SW480 (cell line): ENCODE results near the gene CXCL12.

ENCODE experiments used
- DNase-seq: peaks from one replicate; pipeline ENCODE4 v3.0.0-alpha.2; 2016; ENCODE audit warnings: low spot score

Gene CXCL12

DNA sequence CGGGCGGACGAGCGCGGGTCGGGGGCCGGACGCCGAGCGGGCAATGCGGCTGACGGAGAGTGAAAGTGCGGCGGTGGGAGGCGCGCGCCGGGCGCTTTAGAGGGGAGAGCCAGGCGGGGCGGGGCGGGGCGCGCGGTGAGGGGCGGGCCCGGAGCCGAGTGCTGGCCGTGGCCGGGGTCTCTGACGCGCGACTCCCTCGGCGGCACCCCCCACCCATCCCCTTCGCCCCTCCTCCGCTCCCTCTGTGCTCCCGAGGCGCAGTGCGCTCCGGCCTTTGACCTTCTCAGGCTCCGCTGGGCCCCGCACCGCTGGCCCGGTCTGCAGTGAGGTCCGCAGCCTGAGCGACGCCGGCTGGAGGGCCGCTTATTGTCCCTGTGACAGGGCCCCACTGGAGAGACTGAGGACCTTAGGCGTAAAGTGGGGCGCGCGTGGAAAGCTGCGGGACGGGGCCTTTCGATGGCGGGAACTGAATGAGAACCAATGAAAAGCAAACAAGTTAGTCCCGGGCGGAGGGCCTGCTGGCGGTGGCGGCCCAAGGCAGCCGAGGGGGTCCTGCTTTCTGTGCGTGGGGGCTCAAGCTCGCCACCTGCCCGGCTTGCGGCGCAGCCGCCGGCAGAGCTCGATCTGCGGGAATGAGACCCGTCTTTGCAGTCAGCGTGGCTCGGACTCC lies at the start of gene CXCL12:
Gene CXCL12, minus strand, starts transcription at position 72 of the 670 bp plus-strand sequence. CDS start 92 bp downstream, outside the sequence.
- no peak for DNase-seq

DNA sequence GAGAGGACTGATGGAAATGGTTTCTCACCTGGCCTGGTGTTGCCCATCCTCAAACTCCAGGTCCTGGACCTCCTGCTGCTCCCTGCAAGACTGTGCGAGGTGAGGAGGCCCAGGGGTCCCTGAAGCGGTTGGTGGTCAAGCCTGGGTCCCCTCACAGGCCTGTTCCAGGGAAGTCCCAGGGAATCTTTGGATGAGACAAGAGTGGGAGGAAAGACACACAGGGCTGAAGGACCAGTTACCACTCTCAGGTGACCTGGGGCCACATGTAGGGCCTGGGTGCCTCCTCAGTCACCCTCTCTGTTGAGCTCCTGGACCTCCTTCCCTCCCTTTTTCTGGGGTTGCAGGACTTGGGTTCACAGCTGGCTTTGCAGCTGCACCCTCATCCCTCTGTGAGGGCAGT lies 42.6 kb upstream of the CXCL12 start:
- no peak for DNase-seq

DNA sequence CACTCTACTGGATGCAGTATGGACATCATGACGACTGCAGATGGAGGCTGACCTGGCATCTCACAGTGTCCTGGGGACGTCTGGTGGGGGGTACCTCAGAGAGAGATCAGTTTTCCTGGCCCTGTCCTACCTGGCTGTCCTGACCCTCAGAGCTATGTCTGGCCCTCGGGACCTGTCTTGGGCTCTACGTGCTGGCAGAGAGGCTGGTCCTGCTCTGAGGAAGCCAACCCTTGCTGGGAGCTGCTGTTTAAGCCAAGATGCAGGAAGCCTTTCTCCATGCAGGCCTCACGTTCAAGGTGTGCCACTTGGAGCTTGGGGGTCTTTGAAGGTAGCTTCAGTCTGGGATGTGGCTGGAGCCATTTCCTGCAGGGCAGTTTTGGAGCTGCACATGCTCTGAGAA lies 42.1 kb upstream of the CXCL12 start:
- DNase-seq = no peak

GRCh38 chr10:44426247-44427034 lies 41.5 kb upstream of the CXCL12 start:
- DNase-seq = no peak

GRCh38 chr10:44425466-44425865 lies 40.6 kb upstream of the CXCL12 start:
- DNase-seq = no peak

DNA sequence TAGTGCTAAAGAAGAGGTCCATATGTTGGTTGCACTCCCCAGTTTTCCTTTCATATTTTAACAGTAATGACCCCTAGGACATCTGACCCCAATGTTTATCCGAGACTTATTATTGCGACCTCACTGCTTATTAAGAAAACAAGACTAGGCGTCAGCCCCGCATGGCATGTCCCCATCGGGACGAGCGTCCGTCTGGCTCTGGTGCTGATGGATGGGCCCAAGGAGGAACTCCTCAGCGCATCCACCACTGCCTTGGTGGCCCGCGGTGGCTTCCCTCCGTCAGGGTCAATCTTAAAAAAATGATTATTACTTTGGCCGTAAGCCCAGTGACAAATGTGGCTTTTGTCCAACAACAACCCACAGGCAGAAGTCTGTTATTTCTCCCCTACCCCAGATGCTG lies 40.1 kb upstream of the CXCL12 start:
- DNase-seq = no peak

DNA sequence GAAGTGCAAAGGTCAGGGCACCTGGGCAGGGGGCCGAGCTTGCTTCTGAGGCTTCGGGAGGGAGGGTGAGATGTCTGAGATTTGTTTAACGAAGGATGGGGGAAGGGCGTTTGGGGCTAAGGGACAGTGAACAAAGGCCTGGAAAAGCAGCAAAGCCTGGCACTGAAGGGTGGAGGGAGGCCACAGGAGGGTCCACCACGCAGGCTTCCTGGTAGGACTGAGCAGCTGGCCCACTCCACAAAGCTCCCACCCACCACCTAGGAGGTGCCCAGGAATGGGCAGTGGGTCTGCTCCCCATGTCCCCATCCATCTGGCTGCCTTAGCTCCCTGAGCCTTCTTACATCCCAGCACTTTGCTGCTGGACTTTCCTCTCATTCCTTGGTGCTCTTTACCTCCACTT lies 39.4 kb upstream of the CXCL12 start:
- DNase-seq = no peak

GRCh38 chr10:44422570-44423101 lies 37.7 kb upstream of the CXCL12 start:
- DNase-seq = no peak

DNA sequence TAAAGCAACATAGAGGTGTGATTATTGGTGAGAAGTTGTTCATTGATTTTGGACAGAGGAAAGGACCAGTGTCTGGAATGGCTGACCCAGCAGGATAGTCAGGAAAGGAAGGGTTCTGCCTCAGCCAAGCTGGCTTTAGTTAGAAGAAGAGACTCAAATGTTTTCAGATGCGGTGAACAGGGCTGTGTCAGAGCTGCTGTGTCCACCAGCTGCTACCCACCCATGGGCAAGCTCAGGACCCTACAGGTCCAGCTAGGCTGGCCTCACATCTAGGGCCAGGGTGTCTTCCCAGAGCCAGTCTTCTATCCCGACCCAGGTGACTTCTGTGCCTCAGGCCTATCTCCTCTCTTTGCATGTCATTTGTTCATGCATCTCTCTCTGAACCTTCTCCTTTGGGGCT lies 37.3 kb upstream of the CXCL12 start:
- DNase-seq = no peak

DNA sequence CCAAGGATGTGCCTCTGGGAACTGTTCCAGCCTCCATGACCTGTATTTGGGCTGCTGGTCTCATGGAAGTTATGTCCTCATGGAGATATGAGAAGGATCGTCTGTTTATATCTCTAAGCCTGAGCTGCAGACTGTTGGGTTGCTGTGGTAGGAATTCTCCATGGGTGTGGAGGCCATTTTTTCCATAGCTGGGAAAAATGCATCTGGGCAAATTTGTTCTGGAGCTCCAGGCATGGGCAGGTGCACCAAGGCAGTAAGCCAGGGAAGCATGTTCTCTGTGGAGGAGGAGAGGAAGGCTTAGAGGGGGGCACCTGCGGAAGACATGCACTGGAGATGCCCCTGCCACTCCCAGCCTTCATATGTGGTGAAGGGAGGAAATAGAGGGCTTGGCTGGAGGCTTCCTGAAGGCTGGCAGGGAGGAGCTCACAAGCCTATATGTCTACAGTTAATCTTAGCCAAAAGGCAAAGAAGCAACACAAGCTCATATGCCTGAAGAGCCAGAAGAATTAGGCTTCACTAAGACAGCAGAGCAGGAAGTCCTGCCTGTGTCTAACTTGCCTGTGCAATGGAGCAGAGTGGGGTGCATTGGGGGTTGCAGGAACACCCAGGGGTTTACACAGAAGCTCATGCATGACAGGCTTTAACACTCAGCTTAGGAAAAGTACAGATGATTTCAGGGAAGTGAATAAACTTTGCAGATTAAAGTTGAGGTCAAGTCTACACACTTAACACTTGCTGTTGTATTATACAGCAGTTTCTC lies 35.1 kb upstream of the CXCL12 start:
- no peak for DNase-seq

GRCh38 chr10:44418637-44419036 lies 33.7 kb upstream of the CXCL12 start:
- no peak for DNase-seq

- DNase-seq = no peak
Observed at GRCh38 chr10:44417761-44418160, 32.9 kb upstream of the CXCL12 start.

- no peak for DNase-seq
Observed at GRCh38 chr10:44416936-44417335, 32.0 kb upstream of the CXCL12 start.

- no peak for DNase-seq
Observed at GRCh38 chr10:44416021-44416771, 31.3 kb upstream of the CXCL12 start.

DNA sequence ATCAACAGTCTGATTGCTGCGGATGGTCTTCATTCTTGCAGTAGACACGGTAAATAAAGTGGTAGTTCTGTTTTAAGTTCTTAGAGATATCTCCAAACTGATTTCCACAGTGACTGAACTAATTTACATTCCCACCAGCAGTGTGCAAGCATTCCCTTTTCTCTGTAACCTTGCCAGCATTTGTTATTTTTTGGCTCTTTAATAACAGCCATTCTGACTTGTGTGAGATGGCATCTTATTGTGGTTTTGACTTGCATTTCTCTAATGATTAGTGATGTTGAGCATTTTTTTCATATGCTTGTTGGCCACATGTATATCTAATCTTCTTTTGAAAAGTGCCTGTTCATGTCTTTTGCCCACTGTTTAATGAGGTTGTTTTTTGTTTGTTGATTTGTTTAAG lies 30.2 kb upstream of the CXCL12 start:
- no peak for DNase-seq

DNA sequence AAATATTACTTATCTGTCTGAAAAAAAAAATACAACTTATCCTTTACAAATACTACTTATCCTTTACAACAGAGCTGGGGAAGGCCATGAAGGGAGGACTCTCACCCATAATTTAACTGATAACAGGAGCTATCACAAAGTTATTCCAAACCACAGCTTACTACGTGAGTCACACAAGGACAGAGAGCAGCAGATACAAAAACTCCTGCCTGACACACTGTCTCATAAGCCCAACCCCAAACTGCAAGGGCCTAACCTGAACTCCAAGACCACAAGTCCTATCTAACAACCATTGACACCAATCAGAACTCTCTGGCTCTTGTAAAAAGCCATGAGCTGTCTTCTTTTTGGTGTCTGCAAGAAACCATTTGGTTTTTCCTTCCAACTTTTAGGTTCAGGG lies 28.5 kb upstream of the CXCL12 start:
- DNase-seq = no peak

DNA sequence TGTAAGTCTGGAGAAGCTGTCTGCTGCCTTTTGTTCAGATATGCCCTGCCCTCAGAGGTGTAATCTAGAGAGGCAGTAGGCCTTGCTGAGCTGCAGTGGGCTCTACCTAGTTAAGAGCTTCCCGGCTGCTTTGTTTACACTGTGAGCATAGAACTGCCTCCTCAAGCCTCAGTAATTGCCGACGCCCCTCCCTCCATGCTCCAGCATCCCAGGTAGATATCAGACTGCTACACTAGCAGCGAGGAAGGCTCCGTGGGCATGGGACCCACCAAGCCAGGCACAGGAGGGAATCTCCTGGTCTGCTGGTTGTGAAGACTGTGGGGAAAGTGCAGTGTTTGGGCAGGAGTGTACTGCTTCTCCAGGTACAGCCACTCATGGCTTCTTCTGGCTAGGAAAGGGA lies 26.4 kb upstream of the CXCL12 start:
- no peak for DNase-seq

- no peak for DNase-seq
Observed at GRCh38 chr10:44404741-44405437, 20.0 kb upstream of the CXCL12 start.

DNA sequence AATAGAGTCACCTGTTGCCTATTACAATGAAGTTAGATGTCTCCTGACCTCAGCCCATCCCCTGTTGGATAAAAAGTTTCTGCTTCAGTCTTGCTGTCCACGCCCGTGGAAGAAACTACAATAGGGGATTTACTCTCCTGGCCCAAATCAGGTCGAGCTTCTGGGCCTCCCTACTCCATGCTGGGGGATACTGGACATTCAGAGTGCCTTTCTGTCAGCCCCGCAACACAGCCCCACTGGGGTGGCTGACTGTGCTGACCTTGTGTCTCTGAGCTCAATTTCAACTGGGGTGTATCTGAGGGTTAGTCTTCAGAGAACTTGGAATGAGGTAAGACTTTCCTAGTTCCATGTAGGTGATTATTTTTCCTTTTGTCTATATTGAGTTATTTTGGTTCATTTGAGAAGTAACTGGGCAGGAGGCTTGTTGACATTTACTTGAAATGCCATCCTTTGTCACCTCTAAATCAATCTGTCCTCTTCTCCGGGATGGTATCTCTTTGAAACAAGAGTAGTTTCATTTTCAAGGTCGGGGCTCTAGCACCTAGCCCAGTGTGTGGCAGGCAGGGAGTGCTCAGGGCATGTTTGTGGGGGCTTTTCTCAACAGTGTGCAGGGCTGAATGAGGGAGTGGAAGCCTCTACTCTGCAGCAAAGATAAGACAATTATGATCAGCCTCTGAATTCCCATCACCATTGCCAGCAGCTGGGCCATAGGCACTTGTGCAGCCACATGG lies 17.7 kb upstream of the CXCL12 start:
- no peak for DNase-seq

- DNase-seq = no peak
Observed at GRCh38 chr10:44400541-44400940, 15.6 kb upstream of the CXCL12 start.
